HUES6 (cell line): Measurements from ENCODE around the gene FRAS1.
"Not testable (repeated sequence)": the region's sequence is repeated elsewhere in the genome, so short reads cannot be mapped to it uniquely, and the experiment has no call there.

Experiments
- H3K27ac ChIP-seq: 2 replicates; pipeline ENCODE4 v1.7.0; 2013; ENCODE audit warnings: low read depth, mild to moderate bottlenecking, low read length, inconsistent platforms
- H3K27me3 ChIP-seq: 2 replicates; pipeline ENCODE4 v1.6.1; 2013; ENCODE audit warnings: low read length; ENCODE audit not compliant: control insufficient read depth, insufficient read depth
- H3K36me3 ChIP-seq: 2 replicates; pipeline ENCODE4 v1.6.1; 2013; ENCODE audit warnings: low read length; ENCODE audit not compliant: control insufficient read depth, insufficient read depth
- H3K4me1 ChIP-seq: 2 replicates; pipeline ENCODE4 v1.6.1; 2013; ENCODE audit warnings: low read length; ENCODE audit not compliant: control insufficient read depth, insufficient read depth
- H3K4me3 ChIP-seq: 2 replicates; pipeline ENCODE4 v1.5.1; 2013; ENCODE audit warnings: low read depth, low read length
- H3K9ac ChIP-seq: one replicate; pipeline ENCODE4 v1.6.1; 2013; ENCODE audit warnings: mild to moderate bottlenecking, low read length
- H3K9me3 ChIP-seq: 2 replicates; pipeline ENCODE4 v1.6.1; 2013; ENCODE audit warnings: low read depth, low read length; ENCODE audit not compliant: control insufficient read depth, insufficient read depth

FRAS1 gene

DNA sequence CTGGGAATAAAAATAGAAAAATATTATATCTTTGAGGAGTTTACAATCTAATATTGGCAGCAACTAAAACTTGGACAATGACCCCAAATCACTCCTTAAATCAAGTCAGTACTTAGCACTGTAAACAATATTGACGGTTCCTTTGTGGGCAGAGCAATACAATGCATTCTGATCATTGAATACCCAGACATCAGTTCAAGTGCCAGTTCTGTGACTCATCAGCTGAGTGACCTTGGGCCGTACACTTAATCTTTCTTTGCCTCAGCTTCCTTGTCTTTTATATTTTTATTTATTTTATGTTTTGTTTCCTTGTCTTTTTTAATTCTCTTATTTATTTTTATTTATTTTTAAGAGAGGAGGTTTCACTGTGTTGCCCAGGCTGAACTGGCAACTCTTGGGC lies 382.2 kb downstream of the FRAS1 start:
- Histone ChIP-seq H3K27ac (no peak overlapping the region), H3K36me3 (peaks cover 29% of the 10 kb centered on the region), H3K9ac (no peak overlapping the region)

GRCh38 chr4:78441756-78442155 lies 384.6 kb downstream of the FRAS1 start:
- H3K27ac ChIP-seq, result no peak overlapping the region
- no peak overlapping the region for H3K9ac ChIP-seq
- no peaks in the 10 kb centered on the region for H3K4me1 ChIP-seq
- H3K27me3 ChIP-seq, result no peaks in the 10 kb centered on the region
- H3K9me3 ChIP-seq, result no peaks in the 10 kb centered on the region
- H3K4me3 ChIP-seq, result no peak overlapping the region
- peaks cover 40% of the 10 kb centered on the region for H3K36me3 ChIP-seq

More for the DNA sequence above, 382.2 kb downstream of the FRAS1 start:
- Histone ChIP-seq H3K9me3 (no peaks in the 10 kb centered on the region), H3K27me3 (no peaks in the 10 kb centered on the region), H3K4me3 (no peak overlapping the region), H3K4me1 (no peaks in the 10 kb centered on the region)

DNA sequence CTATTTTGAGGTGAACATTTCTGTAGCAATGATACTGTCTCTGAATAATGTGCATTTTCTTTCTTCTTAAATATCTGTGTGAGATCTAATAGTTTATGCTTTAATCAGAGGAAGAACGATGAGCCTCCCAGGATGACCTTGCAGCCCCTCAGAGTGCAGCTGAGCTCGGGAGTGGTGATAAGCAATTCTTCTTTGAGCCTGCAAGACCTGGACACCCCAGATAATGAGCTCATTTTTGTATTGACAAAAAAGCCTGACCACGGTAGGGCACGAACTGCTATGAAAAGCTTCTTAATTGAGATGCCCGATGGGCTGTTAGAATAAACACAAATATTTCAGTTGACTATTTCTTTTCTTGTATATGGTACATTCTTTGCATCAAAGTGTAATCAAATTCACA lies 389.5 kb downstream of the FRAS1 start:
- H3K4me3 ChIP-seq, result no peak overlapping the region
- H3K4me1 ChIP-seq, result no peaks in the 10 kb centered on the region
- peaks cover 64% of the 10 kb centered on the region for H3K36me3 ChIP-seq
- H3K9ac ChIP-seq, result no peak overlapping the region
- no peak overlapping the region for H3K27ac ChIP-seq
- no peaks in the 10 kb centered on the region for H3K27me3 ChIP-seq
- no peaks in the 10 kb centered on the region for H3K9me3 ChIP-seq

DNA sequence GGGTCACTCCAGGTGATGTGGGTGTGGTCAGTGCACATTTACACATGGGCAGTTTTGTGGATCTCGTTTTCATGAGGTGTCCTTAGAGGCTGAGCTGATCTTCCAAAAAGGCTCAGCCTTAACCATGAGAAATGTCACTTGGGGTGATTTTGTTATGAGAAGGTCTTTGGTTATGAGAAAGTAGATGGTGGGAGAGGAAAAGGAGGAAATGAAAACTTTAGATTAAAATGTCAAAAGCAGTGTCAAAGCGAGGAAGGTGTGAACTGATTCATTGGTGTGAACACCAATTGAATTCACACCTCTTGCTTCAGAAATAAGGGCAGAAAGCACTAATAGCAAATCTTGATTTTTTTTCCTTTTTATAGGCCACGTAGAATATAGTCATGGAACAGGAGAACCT lies 394.3 kb downstream of the FRAS1 start:
- Histone ChIP-seq H3K27me3 (no peaks in the 10 kb centered on the region), H3K36me3 (peaks cover 69% of the 10 kb centered on the region), H3K9me3 (no peaks in the 10 kb centered on the region), H3K27ac (no peak overlapping the region), H3K9ac (no peak overlapping the region), H3K4me3 (no peak overlapping the region), H3K4me1 (no peaks in the 10 kb centered on the region; the same call in 1 of the 2 replicates)

DNA sequence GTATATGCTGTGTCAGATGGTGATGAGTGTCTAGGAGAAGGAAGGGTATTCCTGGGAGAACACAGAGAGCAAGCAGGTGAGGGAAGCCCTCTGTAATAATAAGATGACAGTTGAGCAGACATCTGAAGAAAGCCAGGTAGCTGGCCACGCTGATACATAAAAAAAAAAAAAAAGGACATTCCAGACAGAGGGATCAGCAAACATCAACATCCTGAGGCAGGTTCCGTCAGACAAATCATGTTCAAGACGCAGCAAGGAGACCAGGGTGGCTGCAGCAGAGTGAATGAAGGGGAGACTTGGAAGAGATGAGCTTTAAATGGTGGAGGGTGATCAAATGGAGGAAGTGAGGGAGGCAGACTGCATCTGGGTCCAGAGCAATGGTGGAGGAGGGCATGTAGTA lies 396.9 kb downstream of the FRAS1 start:
- Histone ChIP-seq H3K9ac (no peak overlapping the region), H3K27me3 (no peaks in the 10 kb centered on the region), H3K4me1 (no peaks in the 10 kb centered on the region; the same call in 1 of the 2 replicates), H3K36me3 (peaks cover 61% of the 10 kb centered on the region), H3K4me3 (no peak overlapping the region), H3K9me3 (no peaks in the 10 kb centered on the region), H3K27ac (no peak overlapping the region)

GRCh38 chr4:78457751-78458150 lies 400.6 kb downstream of the FRAS1 start:
- Histone ChIP-seq H3K27ac (no peak overlapping the region), H3K4me1 (no peaks in the 10 kb centered on the region; the same call in 1 of the 2 replicates), H3K9me3 (no peaks in the 10 kb centered on the region), H3K4me3 (no peak overlapping the region), H3K27me3 (no peaks in the 10 kb centered on the region), H3K36me3 (peaks cover 41% of the 10 kb centered on the region), H3K9ac (no peak overlapping the region)

GRCh38 chr4:78459327-78459726 lies 402.2 kb downstream of the FRAS1 start:
- Histone ChIP-seq H3K27ac (no peak overlapping the region), H3K9ac (no peak overlapping the region), H3K4me3 (no peak overlapping the region), H3K4me1 (no peaks in the 10 kb centered on the region; the same call in 1 of the 2 replicates), H3K36me3 (peaks cover 41% of the 10 kb centered on the region), H3K27me3 (no peaks in the 10 kb centered on the region), H3K9me3 (no peaks in the 10 kb centered on the region)

GRCh38 chr4:78460368-78460767 lies 403.2 kb downstream of the FRAS1 start:
- Histone ChIP-seq H3K4me3 (no peak overlapping the region), H3K27ac (no peak overlapping the region), H3K9ac (no peak overlapping the region), H3K36me3 (peaks cover 51% of the 10 kb centered on the region), H3K4me1 (no peaks in the 10 kb centered on the region), H3K27me3 (no peaks in the 10 kb centered on the region), H3K9me3 (no peaks in the 10 kb centered on the region)

- Histone ChIP-seq H3K4me1 (no peaks in the 10 kb centered on the region), H3K36me3 (peaks cover 54% of the 10 kb centered on the region), H3K4me3 (no peak overlapping the region), H3K9me3 (no peaks in the 10 kb centered on the region), H3K27ac (no peak overlapping the region), H3K9ac (no peak overlapping the region), H3K27me3 (no peaks in the 10 kb centered on the region)
Observed at GRCh38 chr4:78464265-78464664, 407.1 kb downstream of the FRAS1 start.

GRCh38 chr4:78467223-78467622 lies 410.1 kb downstream of the FRAS1 start:
- H3K36me3 ChIP-seq, result peaks cover 66% of the 10 kb centered on the region
- not testable (repeated sequence) for H3K9me3 ChIP-seq, H3K27ac ChIP-seq, H3K27me3 ChIP-seq, H3K9ac ChIP-seq, H3K4me3 ChIP-seq, H3K4me1 ChIP-seq

- Histone ChIP-seq H3K9ac (no peak overlapping the region), H3K4me3 (no peak overlapping the region), H3K27me3 (no peaks in the 10 kb centered on the region), H3K9me3 (no peaks in the 10 kb centered on the region), H3K4me1 (no peaks in the 10 kb centered on the region), H3K27ac (no peak overlapping the region), H3K36me3 (peaks cover 74% of the 10 kb centered on the region)
Observed at GRCh38 chr4:78468272-78468671, 411.1 kb downstream of the FRAS1 start.

DNA sequence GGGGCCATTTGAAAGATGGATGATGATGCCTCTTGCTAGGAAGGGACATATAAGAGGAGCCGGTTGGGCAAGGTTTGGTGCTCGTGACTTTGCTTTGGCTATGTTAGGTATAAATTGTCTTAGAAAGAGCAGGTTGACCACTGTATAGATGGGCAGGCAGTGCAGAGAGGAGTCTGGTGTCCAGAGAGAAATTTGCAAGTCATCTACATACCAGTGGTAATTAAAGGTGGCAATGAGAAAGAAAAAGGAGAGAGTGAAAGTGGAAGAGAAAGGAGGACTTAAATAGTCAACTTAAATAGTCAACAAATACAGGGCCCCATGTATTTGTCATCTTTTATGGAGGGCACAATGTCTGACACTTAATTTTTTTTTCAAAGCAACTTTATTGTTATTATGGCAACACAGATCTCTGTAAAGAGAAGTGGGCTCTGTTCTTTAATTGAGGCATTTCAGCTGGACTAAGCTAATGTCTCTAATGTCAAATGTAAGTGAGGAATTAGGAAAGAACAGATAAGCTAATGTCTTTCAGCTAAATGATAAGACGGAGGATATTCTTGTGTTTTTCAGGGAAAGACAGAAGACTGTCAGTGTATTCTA lies 419.1 kb downstream of the FRAS1 start:
- H3K9ac ChIP-seq, result no peak overlapping the region
- no peaks in the 10 kb centered on the region for H3K27me3 ChIP-seq
- H3K36me3 ChIP-seq, result peaks cover 63% of the 10 kb centered on the region
- H3K4me3 ChIP-seq, result no peak overlapping the region
- no peaks in the 10 kb centered on the region for H3K9me3 ChIP-seq
- H3K4me1 ChIP-seq, result no peaks in the 10 kb centered on the region
- no peak overlapping the region for H3K27ac ChIP-seq
